GM18507 (cell line): ENCODE results near the gene ADM2.
A peak's percentile ranks its signal among the peaks of the same experiment; 100 is the strongest.
"Not testable (repeated sequence)": the region's sequence is repeated elsewhere in the genome, so short reads cannot be mapped to it uniquely, and the experiment has no call there.

Experiments used
- DNase-seq: peaks from one replicate; pipeline ENCODE4 v3.0.0; 2011; ENCODE audit warnings: low read depth; ENCODE audit not compliant: insufficient read length; ENCODE audit errors: extremely low spot score
- FAIRE-seq: peaks from 2 replicates; lab custom pipeline; 2011; peaks lifted over from hg19 to GRCh38; lab: Jason Lieb, UNC

The ADM2 gene

GRCh38 chr22:50530877-50531545, 49.7 kb downstream of the ADM2 start:
- no peak for DNase-seq
- no peak for FAIRE-seq

- FAIRE-seq: peak; percentile 77
- no peak for DNase-seq
Observed at GRCh38 chr22:50531546-50531961, 50.2 kb downstream of the ADM2 start.

GRCh38 chr22:50531962-50532674, 50.8 kb downstream of the ADM2 start:
- DNase-seq: no peak
- FAIRE-seq: peak; percentile 68

GRCh38 chr22:50532824-50533796, 51.8 kb downstream of the ADM2 start:
- no peak for DNase-seq
- FAIRE-seq: no peak

GRCh38 chr22:50533856-50534711, 52.7 kb downstream of the ADM2 start:
- DNase-seq: not testable (repeated sequence)
- FAIRE-seq: peak; percentile 89

- DNase-seq (no peak), FAIRE-seq (peak; percentile 75)
Observed at GRCh38 chr22:50535113-50535512, 53.8 kb downstream of the ADM2 start.
